Ovary (tissue), 3 donors: ENCODE data around the gene H6PD.

Source experiments
- CTCF ChIP-seq, 3 donors: fragments of 450-650 bp in 2 of 3; fragments of 200-600 bp in 1 of 3; IDR thresholded peaks; one replicate each; pipeline versions ENCODE4 v1.5.1 to v1.8.0; 2016 to 2022; ENCODE audit warnings: antibody characterized with exemption in 3 of 3, mild to moderate bottlenecking in 1 of 3
- EP300 ChIP-seq: sonication (generic); formaldehyde crosslinking; IDR thresholded peaks from one replicate; pipeline ENCODE4 v1.6.1; 2017; ENCODE audit warnings: antibody characterized with exemption
- POLR2A ChIP-seq: fragments of 450-650 bp; IDR thresholded peaks from one replicate; pipeline ENCODE4 v1.6.1; 2017; ENCODE audit warnings: antibody characterized with exemption, mild to moderate bottlenecking, moderate library complexity
- donor health status: DM: no; HTN: no; CAD: no.

DNA sequence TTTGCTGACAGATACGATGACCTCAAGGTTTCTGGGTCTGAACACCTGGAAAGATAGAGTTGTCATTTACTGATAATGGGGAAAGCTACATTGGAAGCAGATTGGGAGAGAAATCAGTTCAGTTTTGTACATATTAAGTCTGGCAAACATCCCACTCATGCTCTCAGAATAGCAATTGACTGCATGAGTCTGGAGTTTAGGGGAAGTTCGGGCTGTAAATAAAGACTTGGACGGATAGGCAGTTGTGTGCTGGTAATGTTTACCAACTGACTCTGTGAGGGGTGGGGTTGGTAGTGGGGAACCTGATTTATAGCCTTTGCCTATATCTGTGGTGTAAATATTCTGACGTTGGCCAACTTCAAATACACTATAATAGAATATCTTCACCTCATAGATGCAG, 4.0 kb downstream of the H6PD start:
- no peak for TF ChIP-seq POLR2A
- TF ChIP-seq CTCF (IDR thresholded peaks at IDR 0.05), result no peak
- TF ChIP-seq EP300, result no peak
